Measurements from ENCODE around the gene ZFP36L1.

DNA sequence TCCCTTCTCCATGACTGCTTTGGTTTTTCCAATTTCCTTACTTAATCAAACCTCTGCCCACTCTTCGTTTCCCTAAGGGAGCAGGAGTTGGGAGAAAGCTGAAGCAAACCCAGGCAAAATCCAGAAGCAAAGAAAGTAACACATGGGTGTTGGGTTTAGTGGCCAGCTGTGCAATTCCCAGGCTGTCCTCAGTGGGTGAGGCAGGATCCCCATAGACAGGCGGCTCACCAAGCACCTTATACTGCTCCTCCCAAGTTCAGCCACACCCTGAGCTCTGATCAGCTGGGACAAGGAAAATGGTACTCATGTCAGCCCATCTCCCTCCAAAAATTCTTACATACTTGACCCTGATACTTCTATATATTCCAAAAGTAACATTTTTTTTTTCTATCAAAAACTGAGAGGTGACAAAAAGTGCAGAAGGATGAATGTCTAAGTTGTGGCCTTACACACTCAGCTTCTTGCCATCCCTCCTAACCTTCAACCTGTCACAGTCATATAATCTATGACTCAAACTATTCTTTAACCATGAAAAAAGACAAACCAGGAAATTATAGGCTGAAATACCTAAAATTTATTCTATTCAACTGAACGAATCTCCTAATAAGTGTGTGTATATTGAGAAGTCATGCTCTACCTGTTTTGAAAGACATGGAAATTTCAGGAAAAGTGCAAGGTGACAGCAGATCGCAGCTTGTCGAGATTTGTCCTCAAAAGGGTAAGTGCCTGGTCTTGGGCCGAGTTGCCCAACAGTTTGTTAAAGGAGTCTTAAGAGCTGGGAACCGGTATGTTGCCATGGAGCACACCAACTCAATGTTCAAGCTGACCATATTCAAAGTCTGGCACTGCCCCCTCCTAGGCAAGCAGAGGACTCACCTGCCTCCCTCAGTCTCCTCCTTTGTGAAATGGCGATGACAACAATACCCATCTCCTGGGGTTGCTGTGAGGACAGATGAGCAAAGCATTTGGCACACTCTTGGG, 17.6 kb upstream of the ZFP36L1 start:
- TF ChIP-seq EP300 (IDR thresholded peaks at IDR 0.05; ENCODE audit: low read depth), result no peak
- TF ChIP-seq POLR2A (IDR thresholded peaks at IDR 0.05), result no peak
